HG02759 (cell line): ENCODE data around the gene MICA.
"Not testable (repeated sequence)": the region's sequence is repeated elsewhere in the genome, so short reads cannot be mapped to it uniquely, and the experiment has no call there.

Experiments used
- ATAC-seq: cut with Tn5 transposase; IDR thresholded peaks from one replicate; pipeline ENCODE4 v1.9.1; 2021; ENCODE audit warnings: mild to moderate bottlenecking, moderate library complexity; ENCODE audit not compliant: unreplicated experiment

The MICA gene

DNA sequence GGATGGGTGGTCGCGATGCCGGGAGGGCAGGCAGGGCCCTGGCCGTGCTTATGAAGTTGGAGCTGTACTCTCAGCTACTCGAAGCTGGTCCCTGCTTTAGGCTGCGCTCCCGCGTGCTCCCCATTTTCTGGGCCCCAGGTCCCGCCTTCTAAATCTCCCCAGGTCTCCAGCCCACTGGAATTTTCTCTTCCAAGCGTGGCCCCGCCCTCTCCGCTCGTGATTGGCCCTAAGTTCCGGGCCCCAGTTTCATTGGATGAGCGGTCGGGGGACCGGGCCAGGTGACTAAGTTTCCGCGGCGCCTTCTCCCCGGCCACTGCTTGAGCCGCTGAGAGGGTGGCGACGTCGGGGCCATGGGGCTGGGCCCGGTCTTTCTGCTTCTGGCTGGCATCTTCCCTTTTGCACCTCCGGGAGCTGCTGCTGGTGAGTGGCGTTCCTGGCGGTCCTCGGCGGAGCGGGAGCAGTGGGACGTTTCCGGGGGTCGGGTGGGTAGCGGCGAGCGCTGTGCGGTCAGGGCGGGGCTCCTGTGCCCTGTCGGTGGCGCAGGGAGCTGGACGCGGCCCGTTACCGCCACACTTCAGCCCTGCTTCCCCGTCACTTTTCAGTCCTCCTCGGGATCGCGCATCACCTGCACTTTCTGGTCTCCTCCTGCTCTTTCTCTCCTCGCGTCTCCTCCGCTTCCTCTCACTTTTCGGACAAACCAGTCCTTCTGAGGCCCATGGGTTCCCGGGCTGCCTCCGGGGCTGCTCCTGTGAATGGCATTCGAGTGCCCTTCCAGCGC lies at the start of gene MICA:
TSS of gene MICA (plus strand) at position 313 of the 778 bp plus-strand sequence. CDS start at position 351, 38 bp downstream.
- peak; percentile 62 for ATAC-seq

- ATAC-seq: no peak
Measured at GRCh38 chr6:31354158-31354863, 49.1 kb upstream of the MICA start.

DNA sequence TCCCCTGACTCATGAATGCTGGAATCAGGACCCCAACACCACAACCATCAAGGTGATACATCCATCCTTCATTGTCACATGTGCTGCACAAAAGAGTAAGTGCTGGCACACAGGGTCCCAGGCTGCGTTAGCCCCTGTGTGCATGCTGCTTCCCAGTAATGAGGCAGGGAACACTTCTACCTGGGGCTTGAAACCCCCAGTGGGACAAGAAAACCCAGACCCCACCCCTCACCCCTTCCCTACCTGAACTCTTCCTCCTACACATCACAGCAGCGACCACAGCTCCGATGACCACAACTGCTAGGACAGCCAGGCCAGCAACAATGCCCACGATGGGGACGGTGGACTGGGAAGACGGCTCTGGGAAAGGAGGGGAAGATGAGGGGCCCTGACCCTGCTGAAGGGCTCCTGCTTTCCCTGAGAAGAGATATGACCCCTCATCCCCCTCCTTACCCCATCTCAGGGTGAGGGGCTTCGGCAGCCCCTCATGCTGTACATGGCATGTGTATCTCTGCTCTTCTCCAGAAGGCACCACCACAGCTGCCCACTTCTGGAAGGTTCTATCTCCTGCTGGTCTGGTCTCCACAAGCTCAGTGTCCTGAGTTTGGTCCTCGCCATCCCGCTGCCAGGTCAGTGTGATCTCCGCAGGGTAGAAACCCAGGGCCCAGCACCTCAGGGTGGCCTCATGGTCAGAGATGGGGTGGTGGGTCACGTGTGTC lies 48.4 kb upstream of the MICA start:
- no peak for ATAC-seq

DNA sequence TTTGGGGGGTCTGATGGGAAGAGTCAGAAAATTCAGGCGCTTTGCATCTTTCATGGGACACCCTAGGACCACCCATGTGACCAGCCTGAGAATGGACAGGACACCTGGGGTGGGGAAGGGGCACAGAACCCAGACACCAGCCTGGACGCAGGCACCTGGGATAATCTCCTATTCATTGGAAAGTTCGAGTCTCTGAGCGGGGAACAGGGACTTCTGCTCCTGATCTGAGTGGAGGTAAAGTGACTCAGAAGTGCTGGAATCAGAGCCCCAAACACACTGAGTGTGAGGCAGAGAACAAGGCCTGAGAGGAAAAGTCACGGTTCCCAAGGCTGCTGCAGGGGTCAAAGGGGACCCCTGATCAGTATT lies 47.8 kb upstream of the MICA start:
- no peak for ATAC-seq

- peak; percentile 12 for ATAC-seq
Measured at GRCh38 chr6:31356216-31356945, 47.0 kb upstream of the MICA start.

GRCh38 chr6:31356946-31357466 lies 46.4 kb upstream of the MICA start, which contains the start of gene HLA-B:
Gene HLA-B (minus strand): TSS chr6:31357179. CDS start chr6:31357158, 21 bp downstream.
- ATAC-seq: peak; percentile 87

- ATAC-seq: no peak
Measured at GRCh38 chr6:31357886-31358285, 45.5 kb upstream of the MICA start.

DNA sequence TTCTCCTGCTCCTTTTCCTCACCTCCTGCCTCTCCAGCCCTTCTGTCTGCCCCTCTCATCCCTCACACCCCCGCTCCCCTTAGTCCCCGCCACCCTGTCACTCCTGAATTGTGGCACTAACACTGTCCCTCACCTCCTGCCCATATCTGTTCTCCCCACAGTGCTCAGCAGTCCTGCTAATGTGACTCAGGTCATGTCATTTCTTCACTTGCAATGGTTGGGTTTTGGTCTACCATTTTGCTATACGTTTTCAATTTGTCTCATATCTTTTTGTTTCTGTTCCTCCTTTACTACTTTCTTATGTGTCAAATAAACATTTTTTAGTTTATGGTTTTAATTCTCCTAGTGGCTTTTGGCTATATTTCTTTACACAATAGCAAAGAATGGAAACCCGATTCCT lies 45.1 kb upstream of the MICA start:
- ATAC-seq: no peak

GRCh38 chr6:31359581-31359980 lies 43.8 kb upstream of the MICA start:
- ATAC-seq: no peak

GRCh38 chr6:31362751-31363150 lies 40.6 kb upstream of the MICA start:
- no peak for ATAC-seq

- ATAC-seq: no peak
Measured at GRCh38 chr6:31363811-31364210, 39.6 kb upstream of the MICA start.

GRCh38 chr6:31365864-31366263 lies 37.5 kb upstream of the MICA start:
- no peak for ATAC-seq

- ATAC-seq: peak; percentile 70
Measured at GRCh38 chr6:31366693-31367470, 36.5 kb upstream of the MICA start.

DNA sequence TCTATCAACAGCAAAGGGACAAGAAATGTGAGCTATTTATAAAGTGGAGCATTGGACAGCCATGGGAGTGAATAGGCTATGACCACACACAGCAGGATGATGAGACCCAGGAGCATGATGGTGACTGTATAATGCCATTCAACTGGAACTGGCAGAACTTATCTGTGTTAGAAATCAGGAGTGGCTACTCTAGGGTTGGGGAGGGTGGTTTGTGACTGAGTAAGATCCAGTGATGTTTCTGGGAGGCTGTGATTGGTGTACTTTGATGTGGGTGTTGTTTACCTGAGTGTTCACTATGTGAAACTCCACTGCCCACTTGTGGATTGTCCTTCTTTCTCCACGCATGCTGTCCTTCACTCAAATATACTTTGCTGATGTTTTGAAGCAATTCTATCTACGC lies 34.9 kb upstream of the MICA start:
- ATAC-seq: no peak

DNA sequence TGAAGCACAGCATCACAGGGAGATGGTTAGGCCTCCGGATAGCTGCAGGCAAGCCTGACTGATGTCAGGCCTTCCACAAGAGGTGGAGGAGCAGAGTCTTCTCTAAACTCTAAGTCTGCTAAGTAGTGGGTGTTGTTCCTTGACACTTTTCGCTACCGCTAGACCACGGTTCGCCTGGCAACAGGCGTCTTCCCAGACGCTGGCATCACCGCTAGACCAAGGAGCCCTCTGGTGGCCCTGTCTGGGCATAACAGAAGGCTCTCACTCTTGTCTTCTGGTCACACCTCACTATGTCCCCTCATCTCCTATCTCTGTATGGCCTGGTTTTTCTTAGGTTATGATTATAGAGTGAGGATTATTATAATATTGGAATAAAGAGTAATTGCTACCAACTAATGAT lies 29.3 kb upstream of the MICA start:
- ATAC-seq: not testable (repeated sequence)

DNA sequence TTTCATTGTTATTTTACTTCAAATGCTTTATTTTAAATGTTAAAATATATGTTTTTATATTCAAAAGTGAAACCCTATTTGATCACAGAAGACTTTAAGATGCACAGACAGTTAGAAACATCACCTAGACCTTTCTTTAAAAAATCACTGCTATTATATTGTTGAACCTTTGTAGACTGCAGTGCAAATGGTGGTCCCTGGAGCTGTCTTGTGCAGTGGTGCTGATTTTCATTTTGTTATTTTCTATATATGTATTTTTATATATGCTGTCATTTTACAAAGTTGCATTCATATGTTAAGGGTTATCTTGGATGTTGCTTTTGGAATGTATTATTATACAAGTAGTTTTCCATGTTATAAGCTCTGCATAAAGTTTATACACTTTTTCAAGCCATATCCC lies 27.7 kb upstream of the MICA start:
- no peak for ATAC-seq

- ATAC-seq: no peak
Measured at GRCh38 chr6:31377029-31377428, 26.4 kb upstream of the MICA start.

DNA sequence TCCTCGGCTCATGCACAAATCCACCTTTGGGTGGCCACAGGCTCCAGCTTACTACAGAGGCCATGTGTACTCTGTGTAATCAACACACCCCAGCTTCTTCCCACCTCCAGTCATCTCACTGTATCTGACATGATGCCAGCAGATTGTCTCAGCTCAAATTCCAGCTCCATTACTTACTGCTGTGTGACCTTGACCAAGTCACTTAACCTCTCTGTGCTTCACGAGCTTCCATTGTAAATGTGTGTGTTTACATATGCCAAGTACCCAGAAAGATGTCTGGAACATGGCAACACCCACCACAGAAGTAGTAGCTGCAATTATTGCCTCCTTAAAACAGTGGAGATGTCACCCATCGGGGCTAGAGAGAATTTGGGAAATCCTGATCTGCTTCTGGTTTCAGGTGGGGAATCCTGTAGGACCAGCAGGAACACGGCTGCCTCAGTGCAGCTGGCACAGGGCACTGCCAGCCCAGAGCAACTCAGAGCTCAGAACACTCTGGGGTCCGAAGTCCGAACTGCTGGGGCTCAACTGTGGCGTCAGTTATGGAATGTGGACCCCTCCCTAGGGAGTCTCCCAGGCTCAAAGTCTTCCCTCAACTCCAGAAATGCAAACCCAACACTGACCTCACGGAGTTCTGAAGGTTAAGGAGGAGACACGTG lies 25.2 kb upstream of the MICA start:
- ATAC-seq: no peak

- ATAC-seq: no peak
Measured at GRCh38 chr6:31378721-31379103, 24.7 kb upstream of the MICA start.

DNA sequence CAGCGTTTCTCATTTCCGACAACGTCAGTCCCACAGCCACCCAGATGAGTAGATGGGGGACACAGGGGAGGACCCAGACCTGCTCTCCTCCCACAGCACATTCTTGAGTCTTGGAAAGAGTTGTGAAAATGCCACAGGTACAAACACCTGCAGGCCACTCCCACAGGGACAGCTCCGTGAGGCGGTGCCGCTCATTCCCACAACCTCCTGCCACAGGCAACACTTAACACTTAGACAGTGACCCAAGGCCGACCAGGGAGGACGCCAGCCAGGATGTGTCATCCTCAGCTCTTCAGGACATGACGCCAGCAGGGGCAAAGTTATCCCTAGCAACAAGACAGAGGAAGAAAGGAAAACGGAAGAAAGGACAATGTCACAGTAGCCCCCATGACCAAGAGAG lies 23.5 kb upstream of the MICA start:
- ATAC-seq: no peak
